H54 (cell line): ENCODE data around the gene ZNF267.
"Not testable (repeated sequence)": the region's sequence is repeated elsewhere in the genome, so short reads cannot be mapped to it uniquely, and the experiment has no call there.

Source experiments
- DNase-seq: peaks from one replicate; pipeline ENCODE4 v3.0.0; 2011; ENCODE audit warnings: low spot score, mixed read lengths; ENCODE audit not compliant: insufficient read length
- FAIRE-seq: peaks from 3 replicates; lab custom pipeline; 2011; peaks lifted over from hg19 to GRCh38; lab: Jason Lieb, UNC
- POLR2A ChIP-seq: IDR thresholded peaks from 2 replicates; pipeline ENCODE4 v1.6.1; 2011; ENCODE audit warnings: low read depth, mild to moderate bottlenecking, low read length

ZNF267 gene

GRCh38 chr16:31897283-31897682 is 23.7 kb downstream of the ZNF267 start:
- no peak for TF ChIP-seq POLR2A
- DNase-seq (no peak), FAIRE-seq (no peak)

- no peak for FAIRE-seq
- TF ChIP-seq POLR2A, result no peak
- DNase-seq, result no peak
Measured at GRCh38 chr16:31899505-31899904, 25.9 kb downstream of the ZNF267 start.

GRCh38 chr16:31904571-31904970 is 31.0 kb downstream of the ZNF267 start:
- not testable (repeated sequence) for DNase-seq, FAIRE-seq

GRCh38 chr16:31913668-31914067 is 40.1 kb downstream of the ZNF267 start:
- FAIRE-seq (no peak), DNase-seq (no peak)

GRCh38 chr16:31916056-31916488 is 42.5 kb downstream of the ZNF267 start:
- DNase-seq, result no peak
- no peak for TF ChIP-seq POLR2A
- FAIRE-seq, result no peak

More at GRCh38 chr16:31913668-31914067, 40.1 kb downstream of the ZNF267 start:
- TF ChIP-seq POLR2A, result no peak

- FAIRE-seq, result no peak
Measured at GRCh38 chr16:31920373-31920772, 46.8 kb downstream of the ZNF267 start.

GRCh38 chr16:31951806-31952205 is 78.2 kb downstream of the ZNF267 start:
- FAIRE-seq, DNase-seq: not testable (repeated sequence)

More at GRCh38 chr16:31920373-31920772, 46.8 kb downstream of the ZNF267 start:
- DNase-seq, result no peak
- no peak for TF ChIP-seq POLR2A

- FAIRE-seq, DNase-seq: not testable (repeated sequence)
Measured at GRCh38 chr16:31952206-31952605, 78.6 kb downstream of the ZNF267 start.

- FAIRE-seq, result not testable (repeated sequence)
Measured at GRCh38 chr16:31956221-31956620, 82.6 kb downstream of the ZNF267 start.

GRCh38 chr16:31960186-31960910 is 86.7 kb downstream of the ZNF267 start:
- FAIRE-seq, result not testable (repeated sequence)

More at GRCh38 chr16:31956221-31956620, 82.6 kb downstream of the ZNF267 start:
- DNase-seq, result not testable (repeated sequence)

More at GRCh38 chr16:31960186-31960910, 86.7 kb downstream of the ZNF267 start:
- DNase-seq, result not testable (repeated sequence)
